Amniotic stem cell (primary cell): Measurements from ENCODE around the gene RIT1.
"Not testable (repeated sequence)": the region's sequence is repeated elsewhere in the genome, so short reads cannot be mapped to it uniquely, and the experiment has no call there.

Experiments
- DNase-seq: peaks from one replicate; lab custom pipeline; 2025; lab: John Stamatoyannopoulos, UW

The RIT1 gene

DNA sequence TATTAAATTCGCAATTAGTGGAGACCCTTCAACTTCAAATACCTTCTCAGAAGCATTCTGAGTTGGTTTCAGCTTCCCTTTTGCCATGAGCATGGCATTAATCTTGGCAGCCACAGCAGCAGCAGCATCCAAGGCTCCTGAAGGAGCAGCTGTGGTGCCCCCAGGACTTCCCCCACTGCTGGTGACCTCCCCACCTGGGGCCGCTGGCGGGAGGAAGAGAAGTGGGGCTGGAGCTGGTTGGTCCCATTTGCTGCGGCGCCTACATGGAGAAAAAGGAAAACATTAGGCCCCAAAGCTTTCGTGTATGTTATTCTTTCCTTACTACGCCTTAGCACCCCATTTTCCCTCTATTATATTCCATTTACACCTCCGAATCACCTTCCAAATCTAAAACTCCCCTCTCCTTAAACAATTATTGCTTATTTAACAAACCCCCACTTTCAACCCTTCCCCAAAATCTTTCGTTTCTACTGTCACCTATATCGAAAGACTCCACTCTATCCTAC lies 22.5 kb upstream of the RIT1 start:
- no peak for DNase-seq

DNA sequence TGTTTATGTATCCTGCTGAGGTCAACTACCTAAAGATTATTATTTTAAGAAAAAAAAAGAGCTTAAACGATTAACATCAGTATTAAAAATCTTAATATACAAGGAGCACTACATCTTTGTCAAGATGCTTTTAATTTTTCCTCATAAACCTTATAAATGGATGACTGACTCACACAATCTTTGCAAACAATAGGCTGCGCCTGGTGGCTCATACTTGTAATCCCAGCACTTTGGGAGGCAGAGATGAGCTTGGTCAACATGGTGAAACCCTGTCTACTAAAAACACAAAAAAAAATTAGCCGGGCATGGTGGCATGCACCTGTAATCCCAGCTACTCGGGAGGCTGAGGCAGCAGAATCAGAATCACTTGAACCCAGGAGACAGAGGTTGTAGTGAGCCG lies 21.3 kb upstream of the RIT1 start:
- DNase-seq: no peak

DNA sequence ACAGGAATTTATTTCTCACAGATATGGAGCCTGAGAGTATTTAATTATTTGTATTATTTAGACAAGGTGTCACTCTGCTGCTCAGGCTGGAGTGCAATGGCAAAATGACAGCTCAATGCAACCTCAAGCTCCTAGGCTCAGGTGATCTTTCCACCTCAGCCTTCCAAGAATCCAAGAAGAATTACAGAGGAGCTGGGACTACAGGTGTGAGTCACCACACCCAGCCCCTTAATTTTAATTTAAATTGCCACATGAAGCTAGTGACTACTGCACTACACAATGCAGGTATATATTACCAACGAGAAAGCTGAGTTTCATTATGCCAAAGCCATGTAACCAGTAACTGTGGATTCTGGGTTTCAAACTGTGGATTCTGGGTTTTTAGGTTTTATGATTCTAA lies 20.9 kb upstream of the RIT1 start:
- no peak for DNase-seq

DNA sequence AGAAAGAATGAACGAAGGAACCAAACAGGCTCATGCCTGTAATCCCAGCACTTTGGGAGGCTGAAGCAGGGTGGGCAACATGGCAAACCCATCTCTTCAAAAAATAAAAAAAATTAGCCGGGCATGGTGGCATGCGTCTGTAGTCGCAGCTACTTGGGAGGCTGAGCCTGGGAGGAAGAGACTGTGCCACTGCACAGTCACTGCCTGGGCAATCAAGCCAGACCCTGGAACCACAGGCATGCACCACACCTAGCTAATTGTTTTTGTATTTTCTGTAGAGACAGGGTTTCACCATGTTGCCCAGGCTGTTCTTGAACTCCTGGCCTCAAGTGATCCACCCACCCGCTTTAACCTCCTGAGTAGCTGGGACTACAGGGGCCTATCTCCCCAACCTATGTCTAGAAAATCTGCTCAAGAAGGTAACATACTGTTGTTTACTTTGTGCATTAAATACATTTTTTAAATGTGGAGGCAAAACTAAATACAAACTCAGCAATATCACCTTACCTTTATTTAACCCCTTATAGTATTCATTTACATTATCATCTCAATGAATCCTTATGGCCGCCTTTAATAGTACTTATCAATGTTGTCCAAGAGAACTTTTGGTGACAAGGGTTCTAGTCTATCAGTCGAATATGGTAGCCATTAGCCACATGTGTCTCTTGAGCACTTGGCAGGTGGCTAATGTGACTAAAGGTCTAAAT lies 20.3 kb upstream of the RIT1 start:
- no peak for DNase-seq

- DNase-seq: not testable (repeated sequence)
Observed at GRCh38 chr1:155930725-155931124, 19.6 kb upstream of the RIT1 start.

DNA sequence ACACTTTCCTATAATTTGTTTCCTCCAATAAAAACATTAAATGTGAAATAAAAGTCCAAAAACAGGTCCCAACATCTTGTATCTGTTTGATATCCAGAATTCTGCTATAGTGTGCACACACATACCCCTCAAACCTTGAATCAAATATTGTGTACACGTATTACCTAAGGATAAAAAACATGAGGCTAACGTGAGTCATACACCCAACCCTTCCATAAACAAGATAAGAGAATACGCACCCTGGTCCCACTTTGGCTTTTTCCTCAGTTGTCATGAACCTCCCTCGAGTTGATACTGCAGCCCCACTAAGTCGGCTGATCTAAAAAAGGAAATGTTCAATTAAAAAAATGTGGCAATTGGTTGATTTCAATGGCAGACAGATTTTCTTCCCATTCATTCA lies 17.9 kb upstream of the RIT1 start:
- DNase-seq: no peak

- DNase-seq: no peak
Observed at GRCh38 chr1:155925506-155925905, 14.4 kb upstream of the RIT1 start.

- no peak for DNase-seq
Observed at GRCh38 chr1:155920717-155921116, 9.6 kb upstream of the RIT1 start.

DNA sequence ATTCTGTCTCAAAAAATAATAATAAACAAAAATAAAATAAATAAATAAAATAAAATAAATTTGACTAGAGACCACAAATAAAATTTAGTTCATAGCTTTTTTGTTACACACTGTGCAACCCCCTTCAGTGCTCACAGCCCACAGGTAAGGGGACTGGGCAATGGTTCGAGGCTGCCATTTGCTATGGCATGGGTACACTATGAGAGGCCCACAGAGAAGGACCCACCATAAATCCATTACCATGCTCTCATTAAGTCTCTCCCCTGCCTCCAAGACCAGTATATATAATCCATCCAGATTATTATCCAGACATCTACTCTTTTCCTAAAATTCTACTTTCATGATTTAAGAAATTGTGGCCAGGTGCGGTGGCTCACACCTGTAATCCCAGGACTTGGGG lies 8.7 kb upstream of the RIT1 start:
- no peak for DNase-seq

DNA sequence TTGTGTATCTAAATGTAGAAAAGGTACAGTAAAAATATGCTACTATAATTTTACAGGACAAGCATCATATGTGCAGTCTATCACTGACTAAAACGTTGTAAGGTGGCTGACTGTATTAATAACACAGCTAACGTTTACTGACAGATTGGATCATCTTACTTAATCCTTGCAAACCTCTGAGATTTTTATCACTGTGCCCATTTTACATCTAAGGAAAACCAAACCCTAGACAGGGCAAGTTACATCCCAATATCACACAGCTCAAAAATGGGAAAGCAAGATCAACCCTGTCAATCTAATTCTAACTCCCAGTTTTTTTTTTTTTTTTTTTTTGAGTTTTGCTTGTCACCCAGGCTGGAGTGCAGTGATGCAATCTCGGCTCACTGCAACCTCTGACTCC lies 7.5 kb upstream of the RIT1 start:
- DNase-seq: no peak

- no peak for DNase-seq
Observed at GRCh38 chr1:155913969-155914757, 3.0 kb upstream of the RIT1 start.

DNA sequence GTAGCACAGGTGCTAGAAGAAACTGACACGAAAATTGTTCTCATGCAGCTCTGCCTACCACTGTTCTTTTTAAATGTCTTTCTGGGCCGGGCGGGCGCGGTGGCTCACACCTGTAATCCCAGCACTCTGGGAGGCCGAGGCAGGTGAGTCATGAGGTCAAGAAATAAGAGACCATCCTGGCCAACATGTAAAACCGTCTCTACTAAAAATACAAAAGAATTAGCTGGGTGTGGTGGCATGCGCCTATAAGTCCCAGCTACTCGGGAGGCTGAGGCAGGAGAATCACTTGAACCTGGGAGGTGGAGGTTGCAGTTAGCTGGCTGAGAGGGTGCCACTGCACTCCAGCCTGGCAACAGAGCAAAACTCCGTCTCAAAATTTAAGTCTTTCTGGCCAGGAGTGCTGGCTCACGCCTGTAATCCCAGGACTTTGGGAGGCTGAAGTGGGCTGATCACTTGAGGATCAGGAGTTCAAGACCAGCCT lies 947 bp upstream of the RIT1 start:
- no peak for DNase-seq

GRCh38 chr1:155910621-155911121 lies 478 bp downstream of the RIT1 start:
- no peak for DNase-seq

DNA sequence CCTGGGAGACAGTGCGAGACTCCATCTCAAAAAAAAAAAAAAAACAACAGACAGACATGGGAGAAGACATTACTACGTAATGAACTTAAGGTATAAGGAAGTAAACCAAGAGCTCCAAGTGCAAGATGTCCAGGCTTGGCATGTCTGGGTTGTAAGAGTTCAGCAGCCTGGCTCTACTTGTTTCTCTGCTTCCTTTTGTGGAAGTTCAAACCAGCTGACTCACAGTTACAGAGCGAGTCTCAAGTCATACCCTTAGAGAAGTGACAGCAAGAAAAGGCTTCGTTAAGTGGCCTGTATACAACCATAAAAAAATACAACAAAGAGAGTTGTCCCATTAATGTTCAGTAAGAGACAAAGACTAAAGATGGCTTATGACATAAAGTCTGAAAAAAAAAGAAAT lies 1.3 kb downstream of the RIT1 start:
- no peak for DNase-seq

GRCh38 chr1:155904261-155904660 lies 6.9 kb downstream of the RIT1 start:
- DNase-seq: no peak

DNA sequence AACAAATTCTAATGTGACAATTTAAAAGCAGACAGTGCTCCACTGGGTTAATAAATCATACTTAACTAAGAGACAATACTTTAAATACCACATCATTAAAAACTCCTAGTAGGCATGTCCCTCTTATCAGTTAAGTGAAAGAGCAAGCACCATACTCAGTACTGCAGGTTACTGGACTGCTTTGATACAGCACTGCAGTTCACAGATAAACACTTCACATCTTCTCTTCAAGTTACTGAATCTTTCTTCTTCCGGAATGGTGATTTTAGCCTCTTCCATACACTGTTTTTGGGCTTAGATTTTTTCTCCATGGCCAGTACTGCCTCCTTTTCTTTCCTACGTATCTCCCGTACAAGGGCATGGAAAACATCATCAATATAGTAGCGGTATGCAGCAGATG lies 11.0 kb downstream of the RIT1 start:
- no peak for DNase-seq

- DNase-seq: no peak
Observed at GRCh38 chr1:155899683-155900082, 11.5 kb downstream of the RIT1 start.

DNA sequence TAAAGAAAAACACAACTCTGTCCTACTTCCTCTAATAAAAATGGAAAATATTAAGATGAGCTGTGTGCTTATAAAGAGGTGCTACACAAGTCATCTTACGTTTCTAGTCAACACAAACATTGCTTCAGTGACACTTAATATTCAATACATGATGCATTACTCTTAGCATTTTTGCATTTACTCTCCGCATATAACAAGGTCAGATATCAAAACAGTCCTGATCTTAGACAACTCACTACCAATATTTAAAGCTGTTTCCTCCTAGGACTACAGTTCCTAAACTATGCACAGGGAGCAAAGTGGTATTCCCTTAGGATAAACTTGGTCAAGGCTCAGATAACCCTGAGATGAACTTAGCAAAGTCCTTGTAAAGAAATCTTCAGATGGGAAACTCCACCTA lies 12.3 kb downstream of the RIT1 start:
- DNase-seq: no peak

- DNase-seq: no peak
Observed at GRCh38 chr1:155897746-155898145, 13.4 kb downstream of the RIT1 start.

DNA sequence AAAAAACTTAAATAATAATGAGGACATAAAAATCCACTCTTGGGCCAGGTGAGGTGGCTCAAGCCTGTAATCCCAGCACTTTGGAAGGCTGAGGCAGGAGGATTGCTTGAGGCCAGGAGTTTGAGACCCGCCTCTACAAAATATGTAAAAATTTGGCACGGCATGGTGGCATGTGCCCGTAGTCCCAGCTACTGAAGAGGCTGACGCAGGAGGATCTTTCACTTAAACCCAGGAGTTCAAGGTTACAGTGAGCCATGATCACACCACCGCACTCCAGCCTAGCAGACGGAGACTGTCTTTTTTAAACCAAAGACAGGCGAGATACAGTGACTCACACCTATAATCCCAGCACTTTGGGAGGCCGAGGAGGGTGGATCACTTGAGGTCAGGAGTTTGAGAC lies 14.7 kb downstream of the RIT1 start:
- DNase-seq: not testable (repeated sequence)

GRCh38 chr1:155895617-155896016 lies 15.5 kb downstream of the RIT1 start:
- DNase-seq: not testable (repeated sequence)

- peak; percentile 72 for DNase-seq
Observed at GRCh38 chr1:155893389-155894142, 17.6 kb downstream of the RIT1 start.
